OCI-M1 (cell line): Measurements from ENCODE around the gene KATNA1.

ENCODE experiments used
- DNase-seq: peaks from one replicate; lab custom pipeline; 2025; lab: John Stamatoyannopoulos, UW

KATNA1 gene

DNA sequence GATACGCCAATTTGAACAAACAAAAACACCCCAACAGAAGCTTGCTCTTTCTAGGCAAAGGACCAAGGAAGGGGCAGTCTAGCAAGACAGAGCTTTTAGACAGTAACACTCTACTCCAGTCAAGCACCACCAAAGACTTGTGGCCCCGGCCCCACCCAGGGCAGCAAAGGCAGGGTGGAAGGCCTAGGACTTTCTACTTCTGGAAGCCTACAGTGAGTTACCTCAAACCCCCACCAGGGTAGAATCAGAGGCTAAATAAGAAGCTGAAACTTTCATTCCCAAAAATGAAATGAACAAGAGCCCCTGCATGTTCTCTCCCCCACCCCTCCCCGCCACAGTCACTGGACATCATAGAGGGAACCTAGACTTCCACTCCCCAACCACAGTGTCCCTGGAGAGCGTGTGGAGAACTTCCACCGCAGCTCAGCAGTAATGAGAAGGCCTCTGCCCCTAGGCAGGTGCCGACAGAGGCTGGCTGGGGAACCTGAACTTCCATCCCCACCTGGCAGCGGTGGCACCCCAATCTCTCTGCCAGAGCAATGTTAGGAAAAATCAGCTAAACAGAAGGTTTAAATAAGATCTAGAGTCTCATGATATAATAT lies 40.0 kb downstream of the KATNA1 start:
- DNase-seq: no peak

DNA sequence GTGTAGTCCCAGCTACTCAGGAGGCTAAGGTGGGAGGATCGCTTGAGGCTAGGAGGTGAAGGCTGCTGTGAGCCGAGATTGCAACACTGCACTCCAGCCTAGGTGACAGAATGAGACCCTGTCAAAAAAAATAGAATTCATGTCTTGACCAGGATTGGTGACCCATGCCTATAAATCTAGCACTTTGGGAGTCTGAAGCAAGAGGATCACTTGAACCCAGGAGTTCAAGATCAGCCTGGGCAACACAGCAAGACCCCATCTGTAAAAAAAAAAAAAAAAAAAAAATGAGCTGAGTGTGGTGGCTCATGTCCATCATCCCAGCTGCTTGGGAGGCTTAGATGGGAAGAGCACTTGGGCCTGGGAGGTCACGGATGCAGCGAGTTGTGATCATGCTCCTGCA lies 48.0 kb downstream of the KATNA1 start:
- DNase-seq: no peak

DNA sequence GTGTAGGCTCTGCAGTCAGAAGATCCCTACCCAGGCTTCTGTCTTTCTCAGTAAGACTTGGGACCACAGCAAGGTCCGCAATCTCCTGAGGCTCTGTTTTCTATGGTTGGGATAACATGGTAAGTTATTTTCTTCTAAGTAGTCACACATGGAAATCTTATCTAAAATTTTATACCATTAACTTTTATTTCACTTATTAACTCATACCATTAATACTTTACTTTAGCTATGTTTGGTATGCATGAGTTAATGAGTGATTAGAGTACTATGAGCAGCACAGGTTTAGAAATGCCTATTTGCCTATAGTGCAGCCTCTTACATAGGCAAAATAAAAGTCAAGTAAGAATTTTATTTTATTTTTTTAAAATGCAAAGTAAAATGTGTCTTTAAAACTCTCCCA lies 55.1 kb downstream of the KATNA1 start:
- DNase-seq: no peak

DNA sequence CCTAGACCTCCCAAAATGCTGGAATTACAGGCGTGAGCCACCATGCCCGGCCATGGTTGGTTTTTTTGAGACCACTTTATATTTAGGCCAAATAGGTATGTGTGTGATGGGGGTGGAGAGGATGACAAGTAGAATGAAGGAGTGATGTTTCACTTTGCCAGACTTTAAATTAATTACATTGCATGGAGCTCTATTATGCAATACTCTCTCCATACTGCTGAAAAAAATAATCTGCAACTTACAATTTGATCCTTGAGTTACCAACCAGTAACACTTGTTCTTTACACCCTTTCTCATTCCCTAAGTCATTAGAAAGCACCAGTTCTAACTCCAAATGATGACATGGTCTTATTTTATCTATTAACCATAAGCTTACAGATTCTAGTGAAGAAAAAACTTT lies 55.5 kb downstream of the KATNA1 start:
- DNase-seq: no peak

DNA sequence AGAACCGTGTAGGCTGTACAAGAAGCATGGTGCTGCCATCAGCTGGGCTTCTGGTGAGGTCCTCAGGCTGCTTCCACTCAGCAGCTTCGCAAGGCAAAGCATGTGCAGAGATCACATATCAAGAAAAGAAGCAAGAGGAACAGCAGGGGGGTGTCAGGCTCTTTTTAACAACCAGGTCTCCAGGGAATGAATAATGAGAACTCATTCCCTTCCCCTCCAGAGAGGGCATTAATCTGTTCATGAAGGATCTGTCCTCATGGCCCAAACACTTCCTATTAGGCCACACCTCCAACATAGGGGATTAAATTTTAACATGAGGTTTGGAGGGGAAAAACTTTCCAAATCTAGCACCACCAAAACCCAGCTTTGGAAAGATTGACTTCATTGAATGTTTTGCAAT lies 62.4 kb downstream of the KATNA1 start:
- no peak for DNase-seq

DNA sequence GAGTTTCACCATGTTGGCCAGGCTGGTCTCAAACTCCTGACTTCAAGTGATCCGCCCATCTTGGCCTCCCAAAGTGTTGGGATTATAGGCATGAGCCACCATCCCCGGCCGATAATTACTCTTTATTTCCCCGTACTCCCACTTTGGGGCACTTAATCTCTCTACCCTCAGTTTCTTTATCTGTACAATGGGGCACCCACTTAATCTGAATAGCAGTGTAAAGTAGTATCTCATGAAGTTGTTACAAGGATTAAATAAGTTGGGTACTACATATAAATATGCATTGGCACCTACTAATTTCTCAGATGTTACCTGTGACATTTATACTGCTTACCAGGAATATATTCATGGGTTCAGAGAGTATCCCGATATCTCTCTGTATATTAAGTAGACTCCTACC lies 67.2 kb downstream of the KATNA1 start:
- no peak for DNase-seq

DNA sequence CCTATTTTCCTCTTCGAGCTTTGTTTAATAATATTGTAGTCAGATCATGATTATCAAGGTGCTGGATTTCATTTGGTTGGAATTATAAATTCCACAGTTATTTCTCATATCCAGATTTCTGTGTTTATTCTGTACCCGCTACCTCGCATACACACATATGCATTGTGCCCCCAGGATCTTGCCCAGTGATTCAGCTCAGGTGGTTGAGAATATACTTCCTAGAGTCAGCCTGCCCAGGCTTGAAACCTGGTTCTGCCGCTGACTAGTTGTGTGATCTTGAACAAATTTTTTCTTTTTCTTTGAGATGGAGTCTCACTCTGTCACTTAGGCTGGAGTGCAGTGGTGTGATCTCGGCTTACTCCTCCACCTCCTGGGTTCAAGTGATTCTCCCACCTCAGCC lies 67.6 kb downstream of the KATNA1 start:
- DNase-seq: no peak

DNA sequence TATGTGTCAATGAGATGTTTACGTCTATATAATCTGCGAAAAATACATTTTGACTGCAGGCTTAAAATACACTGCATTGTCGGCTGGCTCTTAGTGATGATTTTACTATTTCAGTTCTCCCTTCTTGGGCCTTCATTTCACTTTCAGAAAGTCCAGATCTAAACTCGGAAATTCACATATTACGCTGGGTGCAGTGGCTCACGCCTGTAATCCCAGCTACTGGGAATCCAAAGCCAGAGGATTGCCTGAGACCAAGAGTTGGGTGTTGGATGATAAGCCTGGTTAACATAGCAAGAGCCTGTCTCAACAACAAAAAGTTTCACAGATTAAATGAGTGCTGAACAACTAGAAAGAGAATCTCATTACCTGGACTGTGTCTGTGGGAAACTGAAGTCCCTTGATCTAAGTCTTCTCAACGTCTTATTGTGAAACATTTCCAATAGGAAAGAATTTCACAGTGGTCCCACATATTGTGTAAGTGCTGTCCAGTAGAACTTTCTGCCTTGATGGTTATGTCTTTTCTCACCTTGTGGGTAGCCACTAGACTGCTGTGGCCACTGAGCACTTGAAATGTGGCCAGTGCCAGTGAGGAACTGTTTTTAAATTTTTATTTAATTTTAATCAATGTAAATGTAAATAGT lies 80.4 kb downstream of the KATNA1 start:
- DNase-seq: no peak

DNA sequence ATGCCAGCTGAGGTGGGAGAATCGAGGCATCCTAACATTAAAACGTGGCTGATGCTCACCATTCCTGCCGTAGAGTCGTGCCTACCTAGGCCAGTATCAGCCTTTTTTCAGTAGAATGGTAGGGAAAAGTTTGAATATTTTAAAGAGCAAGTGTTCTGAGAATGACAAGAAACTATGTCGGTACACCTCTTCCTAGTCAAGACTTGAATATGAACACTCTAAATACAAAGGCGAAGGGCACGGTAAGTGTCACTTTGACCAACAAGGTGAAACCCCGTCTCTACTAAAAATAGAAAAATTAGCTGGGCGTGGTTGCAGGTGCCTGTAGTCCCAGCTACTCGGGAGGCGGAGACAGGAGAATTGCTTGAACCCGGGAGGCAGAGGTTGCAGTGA lies 81.3 kb downstream of the KATNA1 start:
- no peak for DNase-seq

DNA sequence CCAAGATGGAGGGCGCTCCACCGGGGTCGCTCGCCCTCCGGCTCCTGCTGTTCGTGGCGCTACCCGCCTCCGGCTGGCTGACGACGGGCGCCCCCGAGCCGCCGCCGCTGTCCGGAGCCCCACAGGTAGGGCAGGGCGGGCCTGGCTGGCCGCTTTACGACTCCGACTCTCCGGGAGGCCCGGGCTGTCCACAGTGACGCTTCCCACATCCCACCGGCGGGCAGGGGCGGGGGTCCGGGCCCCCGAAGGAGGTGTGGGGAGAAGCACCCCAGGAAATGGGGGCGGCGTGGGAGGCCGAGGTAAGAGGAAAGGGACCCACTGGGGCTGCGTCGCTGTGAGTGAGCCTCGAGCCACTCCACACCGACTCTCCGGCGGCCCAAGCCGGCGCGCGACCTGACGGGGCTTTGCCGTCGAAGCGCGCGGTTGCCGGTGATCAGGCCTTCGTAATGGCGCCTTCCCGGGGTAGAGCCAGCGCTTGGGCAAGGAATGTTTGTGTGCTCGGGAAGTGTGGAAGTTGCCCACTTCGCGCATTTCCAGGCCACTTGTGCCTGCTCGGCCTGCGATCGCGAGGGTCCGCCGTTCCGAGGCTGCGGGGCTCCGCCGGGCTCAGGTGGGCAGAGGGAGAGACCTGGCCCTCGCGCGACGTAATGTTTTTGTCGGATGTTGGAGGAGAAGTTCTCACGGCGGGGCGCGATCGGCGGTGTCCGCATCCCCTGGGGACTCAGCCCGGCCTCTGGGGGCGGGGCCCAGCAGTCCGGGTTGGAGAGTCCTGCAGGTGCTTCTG lies 81.9 kb downstream of the KATNA1 start:
- peak; percentile 76 for DNase-seq

DNA sequence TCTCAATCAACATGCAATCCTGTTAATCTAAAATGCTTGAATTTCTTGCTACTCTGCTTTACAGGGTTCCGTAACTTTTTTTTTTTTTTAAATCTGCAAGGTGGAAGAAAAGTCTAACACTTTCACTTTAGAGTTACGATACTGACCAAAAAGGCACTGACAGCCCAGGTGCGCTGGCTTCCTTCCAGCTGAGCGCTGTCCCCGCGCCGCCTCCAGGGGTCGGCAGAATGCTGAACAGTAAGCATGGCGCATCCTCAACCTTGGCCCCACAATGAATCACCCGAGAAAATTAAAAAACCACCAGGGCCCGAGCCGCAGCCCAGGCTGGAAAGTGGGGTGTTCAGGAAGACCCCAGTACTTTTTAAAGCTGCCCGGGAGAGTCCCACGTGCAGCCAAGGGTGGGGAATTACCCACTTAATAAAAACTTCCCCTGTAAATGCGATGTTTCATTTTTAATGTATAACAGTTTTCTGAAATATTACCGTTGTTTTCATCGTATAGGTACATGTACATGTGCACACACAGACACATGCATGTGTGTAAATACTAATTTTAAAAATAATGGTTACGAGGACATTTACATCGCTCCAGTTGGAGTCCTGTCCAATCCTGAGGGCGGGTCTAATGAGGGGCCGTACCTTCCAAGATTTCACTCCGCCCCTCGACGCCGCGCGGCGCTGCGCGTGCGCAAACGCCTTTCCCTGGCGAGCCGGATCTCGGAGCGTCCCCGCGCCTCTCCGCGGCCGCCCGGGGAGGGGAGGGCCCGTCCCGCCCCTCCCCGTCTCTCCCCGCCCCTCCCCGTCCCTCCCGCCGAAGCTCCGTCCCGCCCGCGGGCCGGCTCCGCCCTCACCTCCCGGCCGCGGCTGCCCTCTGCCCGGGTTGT lies 82.7 kb downstream of the KATNA1 start, which contains the start of gene GINM1:
Gene GINM1, plus strand, starts transcription at position 849 of the 883 bp plus-strand sequence. CDS start 40 bp downstream, outside the sequence.
- DNase-seq: peak; percentile 98

DNA sequence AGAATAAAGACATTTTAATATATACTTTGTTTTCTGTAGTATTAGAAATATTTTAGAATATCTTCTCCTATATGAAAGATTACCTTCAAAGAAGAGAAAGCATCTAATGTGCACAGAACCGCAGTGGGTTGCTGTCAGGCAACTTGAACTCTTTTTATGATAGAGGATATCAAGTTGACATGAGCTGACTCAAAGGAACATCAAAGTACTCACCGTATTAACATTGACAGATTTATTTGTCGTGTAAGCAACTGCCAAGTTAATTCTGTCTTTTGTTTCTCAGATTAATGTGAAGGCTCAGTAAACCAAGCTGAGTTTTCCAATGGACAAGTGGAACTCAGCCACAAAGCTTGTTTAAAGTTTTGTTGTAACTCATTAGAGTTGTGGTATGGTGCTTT lies 84.6 kb downstream of the KATNA1 start:
- no peak for DNase-seq

DNA sequence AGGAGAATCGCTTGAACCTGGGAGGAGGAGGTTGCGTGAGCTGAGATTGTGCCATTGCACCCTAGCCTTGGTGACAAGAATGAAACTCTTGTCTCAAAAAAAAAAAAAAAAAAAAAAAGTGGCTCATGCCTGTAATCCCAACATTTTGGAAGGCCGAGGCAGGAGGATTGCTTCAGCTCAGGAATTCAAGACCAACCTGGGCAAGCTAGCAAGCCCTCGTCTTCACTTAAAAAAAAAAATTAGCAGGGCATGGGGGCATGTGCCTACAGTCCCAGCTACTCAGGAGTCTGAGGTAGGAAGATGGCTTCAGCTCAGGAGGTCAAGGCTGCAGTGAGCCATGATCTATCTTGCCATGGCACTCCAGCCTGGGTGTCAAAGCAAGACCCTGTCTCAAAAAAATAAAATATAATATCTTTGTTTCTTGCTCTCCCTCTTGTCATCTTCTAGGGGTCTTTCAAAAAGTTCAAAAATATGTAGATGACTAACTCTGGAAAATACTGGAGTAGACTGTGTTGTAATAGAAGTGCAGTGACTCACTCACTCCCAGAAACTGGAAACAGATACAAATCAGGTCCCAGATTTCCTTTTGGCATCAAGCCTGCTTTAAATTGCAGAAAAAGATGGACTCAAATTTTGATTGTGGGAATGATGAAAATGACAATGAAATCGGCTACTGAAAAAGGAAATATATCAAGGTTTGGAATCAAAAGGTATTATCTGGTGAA lies 85.1 kb downstream of the KATNA1 start:
- DNase-seq: no peak

DNA sequence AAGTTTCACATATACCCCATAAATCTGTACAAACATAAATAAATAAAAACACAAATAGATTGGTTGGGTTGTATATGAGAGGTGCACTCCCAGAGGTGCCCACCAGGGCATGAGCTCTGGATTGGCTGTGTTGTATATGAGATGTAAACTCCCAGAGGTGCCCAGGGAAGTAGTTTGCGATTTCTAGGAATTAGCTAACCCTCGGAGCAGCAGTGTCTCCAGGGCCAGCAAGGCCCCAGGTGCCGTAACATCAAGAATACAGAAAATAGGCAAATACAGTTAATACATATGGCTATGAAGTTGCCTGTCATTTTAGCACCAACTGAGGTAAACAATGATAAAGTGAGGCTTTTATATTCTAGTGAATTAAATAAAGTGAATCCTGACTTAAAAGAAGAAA lies 87.8 kb downstream of the KATNA1 start:
- DNase-seq: peak; percentile 59

DNA sequence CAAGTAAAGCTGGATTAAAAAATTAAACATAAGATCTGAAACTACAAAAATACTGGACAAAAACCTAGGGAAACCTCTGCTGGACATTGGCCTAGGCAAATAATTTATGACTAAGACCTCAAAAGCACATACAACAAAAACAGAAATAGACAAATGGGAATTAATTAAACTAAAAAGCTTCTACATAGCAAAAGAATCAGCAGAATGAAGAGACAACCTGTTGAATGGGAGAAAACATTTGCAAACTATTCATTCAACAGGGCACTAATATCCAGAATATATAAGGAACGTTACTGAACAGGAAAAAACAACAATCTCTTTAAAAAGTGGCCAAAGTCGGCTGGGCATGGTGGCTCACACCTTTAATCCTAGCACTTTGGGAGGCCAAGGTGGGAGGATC lies 89.1 kb downstream of the KATNA1 start:
- DNase-seq: no peak

DNA sequence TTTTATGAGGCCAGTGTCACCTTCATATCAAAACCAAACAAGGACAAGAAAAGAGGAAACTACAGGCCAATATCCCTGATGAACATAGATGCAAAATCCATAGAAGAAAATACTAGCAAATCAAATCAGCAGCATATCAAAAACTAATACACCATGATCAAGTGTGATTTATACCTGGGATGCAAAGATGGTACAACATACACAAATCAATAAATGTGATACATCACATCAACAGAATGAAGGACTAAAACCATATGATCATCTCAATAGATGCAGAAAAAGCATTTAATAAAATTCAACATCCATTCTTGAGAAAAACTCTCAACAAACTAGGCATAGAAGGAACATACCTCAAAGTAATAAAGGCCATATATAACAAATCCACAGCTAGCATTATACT lies 90.5 kb downstream of the KATNA1 start:
- DNase-seq: no peak

DNA sequence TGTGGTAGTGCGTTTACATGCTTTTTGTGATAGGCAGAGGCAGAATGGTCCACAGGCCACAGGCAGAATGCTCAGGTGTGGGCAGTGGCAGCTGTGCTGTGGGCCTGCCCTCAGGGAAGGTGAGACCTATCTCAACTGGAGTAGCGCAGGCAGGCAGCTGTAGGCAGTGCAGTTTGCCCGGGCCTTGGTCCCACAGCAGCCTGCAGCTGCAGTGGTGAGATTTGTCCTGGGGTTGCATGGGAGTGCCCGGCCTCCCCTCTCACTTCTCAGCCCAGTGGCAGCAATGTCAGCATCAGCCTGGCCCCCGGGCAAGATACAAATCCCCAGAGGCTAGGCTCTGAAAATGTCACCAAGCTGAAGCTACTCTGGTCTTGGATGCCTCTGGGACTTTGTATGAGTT lies 96.6 kb downstream of the KATNA1 start:
- no peak for DNase-seq

DNA sequence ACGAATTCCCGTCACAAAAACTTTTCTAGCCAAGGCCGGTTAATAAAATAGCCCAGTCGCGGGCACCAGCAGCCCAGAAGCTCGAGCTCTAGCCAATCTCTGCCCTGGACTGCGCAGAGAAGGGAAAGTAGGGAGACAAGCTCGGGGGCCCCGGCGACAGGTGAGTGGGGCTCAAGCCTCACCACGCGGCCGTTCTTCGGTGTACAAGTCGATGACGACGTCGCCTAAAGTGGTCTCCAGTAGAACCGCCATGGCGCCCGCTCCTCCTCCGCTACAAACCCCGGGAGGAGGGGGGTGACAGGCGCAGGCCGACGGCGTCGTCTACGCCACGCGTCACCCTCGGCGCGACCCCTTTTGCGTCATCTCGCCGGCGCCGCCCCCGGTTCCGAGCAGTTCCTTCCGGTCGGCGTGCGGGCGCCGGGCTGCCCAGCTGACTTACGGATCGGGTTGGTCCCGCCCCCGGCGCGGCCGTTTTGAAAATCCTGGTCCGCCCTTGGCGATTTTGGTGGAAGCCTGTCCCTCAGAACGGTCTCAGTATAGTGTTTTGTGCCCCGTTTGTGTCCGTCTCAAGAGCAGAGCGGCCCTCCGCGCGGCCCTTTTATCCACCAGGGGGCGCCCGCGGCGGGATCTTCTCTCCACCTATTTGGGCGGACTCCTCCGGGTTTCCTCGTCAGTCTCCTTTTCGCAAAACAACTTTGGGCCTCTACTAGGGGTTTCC lies 102.6 kb downstream of the KATNA1 start, which contains the start of gene PPIL4:
Gene PPIL4, minus strand, starts transcription at position 290 of the 718 bp plus-strand sequence. Its CDS starts 38 bp downstream, at position 252.
- DNase-seq: peak; percentile 98

DNA sequence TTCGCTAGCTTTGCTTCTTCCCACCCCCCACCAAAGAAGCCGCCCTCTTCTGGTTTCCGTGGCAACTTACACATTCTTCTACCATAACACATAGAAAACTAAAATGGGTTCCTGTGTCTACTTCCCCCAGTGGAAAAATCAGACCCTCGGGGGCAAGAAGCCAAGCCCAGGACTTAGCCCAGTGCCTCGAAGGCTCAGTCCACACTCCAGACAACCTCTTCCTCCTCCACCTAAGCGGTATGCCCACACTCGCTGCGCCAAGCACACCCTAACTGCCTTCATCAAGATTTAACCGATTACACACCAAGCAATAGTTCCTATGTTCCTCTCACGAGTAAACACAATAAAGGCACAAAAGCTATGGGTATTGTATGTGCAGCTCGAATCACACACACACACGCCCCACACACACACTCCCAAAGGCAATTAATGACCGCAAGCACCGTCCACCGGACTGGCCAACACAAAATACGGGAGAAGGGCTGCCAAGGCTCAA lies 103.2 kb downstream of the KATNA1 start:
- peak; percentile 72 for DNase-seq
